ENCODE data around the gene ZC3H12A. TPM values are rescaled to one million over a fixed set of nuclear protein-coding genes. Genes with fewer than 3 reads are reported as not detected.

ZC3H12A gene
- total and polyA plus RNA-seq, 2 of the 8 experiments (the other 6 are each of a cell fraction or from before 2014, with no cell fraction given): 7.4 to 10.0 TPM

DNA sequence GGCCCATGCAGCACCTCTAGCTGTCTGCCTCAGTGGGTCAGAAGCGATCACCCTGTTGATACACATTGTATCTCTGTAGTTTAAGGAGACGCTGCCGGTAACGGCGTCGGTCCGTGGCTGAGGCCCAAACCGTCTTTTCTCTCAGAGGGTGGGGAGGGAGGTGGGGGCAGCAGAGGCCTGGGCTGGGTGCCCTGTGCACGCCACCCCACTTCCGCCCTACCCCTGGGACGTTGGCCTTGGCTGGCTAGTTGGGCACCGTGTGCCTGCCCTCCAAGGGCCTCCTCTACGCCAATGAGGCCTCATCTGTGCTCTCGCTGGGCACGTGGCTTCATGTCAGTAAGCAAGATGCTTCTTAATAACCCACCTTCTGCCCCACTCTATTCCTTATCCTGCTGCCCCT lies 9.4 kb downstream of the ZC3H12A start:
- no peak overlapping the region for H2BK120ac ChIP-seq (replicated peaks; ENCODE audit: low read depth, low read length)
- no peaks in the 10 kb centered on the region for H3K23me2 ChIP-seq (ENCODE audit: low read depth, low read length)
- no peak overlapping the region for H4K8ac ChIP-seq (ENCODE audit: extremely low read depth, insufficient read depth, low read length)
- H2BK5ac ChIP-seq (ENCODE audit: low read depth, low read length): no peak overlapping the region
- H3K23ac ChIP-seq (ENCODE audit: insufficient read length): no peak overlapping the region
- no peak overlapping the region for H4K91ac ChIP-seq (replicated peaks; ENCODE audit: insufficient read length, low read length)
- H4K5ac ChIP-seq (ENCODE audit: insufficient read length, low read depth, low read length): no peak overlapping the region
- no peak overlapping the region for H2BK15ac ChIP-seq (ENCODE audit: low read length)
- no peak for FAIRE-seq
- no peak overlapping the region for H2AFZ ChIP-seq (ENCODE audit: low read length)
- peaks cover 0 to 2% of the 10 kb centered on the region in 2 experiments; a peak in 1 of 4 replicates for H3K79me2 ChIP-seq (ENCODE audit: control insufficient read depth in 1 of 2, insufficient read depth in 2 of 2, low read length in 2 of 2)
- WGBS, 2 experiments (ENCODE audit: extremely low coverage in 1 of 2, insufficient coverage in 1 of 2, insufficient read length in 1 of 2, insufficient replicate concordance in 2 of 2, low coverage in 1 of 2, low lambda C conversion rate in 2 of 2, missing lambda C conversion rate in 1 of 2): 92% methylated on average over 12 of the region's 15 CpGs; no CpG with 5 or more reads in 1 of the 2 experiments
- H2AK5ac ChIP-seq (ENCODE audit: low read depth, low read length): no peak overlapping the region
- H2BK12ac ChIP-seq (ENCODE audit: low read depth, low read length): no peak overlapping the region
- no peak overlapping the region for H3K4me2 ChIP-seq (ENCODE audit: insufficient read depth in 1 of 2, low read depth in 2 of 2, low read length in 2 of 2)
- 0 out of 2 replicates have a peak, but pooled peaks cover 2% of the 10 kb centered on the region for H3K79me1 ChIP-seq (ENCODE audit: low read depth, low read length)
- ChIA-PET POLR2A (ENCODE audit: partially characterized antibody) (interaction anchor here (5.6 kb wide), 1 partner anchor 8 kb away, joined by 68 read pairs; the partner anchor contains the start of gene ZC3H12A), CTCF (ENCODE audit: partially characterized antibody) (interaction anchor here (1.2 to 21.7 kb wide), 5 partner anchors 7 to 30 kb away, joined by 3 to 382 read pairs (median 34); partner anchors contain the start of gene ZC3H12A)
- no peak overlapping the region for H3K4ac ChIP-seq (replicated peaks; ENCODE audit: insufficient read length, low read depth, low read length)
- no peak overlapping the region for H3K18ac ChIP-seq (ENCODE audit: extremely low read depth, low read length)
- H3K4me1 ChIP-seq (replicated peaks in 1 of 4; ENCODE audit: control insufficient read depth in 3 of 4, insufficient read depth in 4 of 4, low read length in 3 of 4): peaks cover 0 to 5% (median 1%) of the 10 kb centered on the region in 4 experiments; a peak in 5 of 7 replicates
- H3K14ac ChIP-seq (ENCODE audit: insufficient read length): no peak overlapping the region
- H3K4me3 ChIP-seq (ENCODE audit: extremely low read depth in 1 of 4, insufficient read depth in 2 of 4, low read depth in 3 of 4, low read length in 4 of 4): no peak overlapping the region
- H3K27me3 ChIP-seq (replicated peaks in 1 of 4; ENCODE audit: control insufficient read depth in 3 of 4, extremely low read depth in 1 of 4, insufficient read depth in 3 of 4, low read length in 3 of 4): no peaks in the 10 kb centered on the region
- H3K36me3 ChIP-seq (ENCODE audit: control insufficient read depth in 2 of 4, insufficient read depth in 4 of 4, low read length in 3 of 4): peaks cover 9 to 29% (median 21%) of the 10 kb centered on the region in 4 experiments; a peak in 7 of 8 replicates
- no peak overlapping the region for H3K27ac ChIP-seq (ENCODE audit: low read depth, low read length)
- H4K20me1 ChIP-seq (replicated peaks in 1 of 2; ENCODE audit: control insufficient read depth in 1 of 2, insufficient read depth in 2 of 2, low read length in 2 of 2): peaks cover 2 to 4% of the 10 kb centered on the region in 2 experiments
- H3K56ac ChIP-seq (replicated peaks; ENCODE audit: insufficient read length, low read depth, low read length): no peak overlapping the region
- H2BK20ac ChIP-seq (ENCODE audit: low read length): no peak overlapping the region
- DNase-seq (ENCODE audit: low read depth in 1 of 2, low spot score in 2 of 2): no peak
- no peaks in the 10 kb centered on the region for H3K9me3 ChIP-seq (ENCODE audit: insufficient read depth in 2 of 2, low read depth in 1 of 2, low read length in 1 of 2)
- H3K9ac ChIP-seq (replicated peaks in 1 of 4; ENCODE audit: extremely low read depth in 1 of 4, low read depth in 3 of 4, low read length in 3 of 4): no peak overlapping the region
- TF ChIP-seq RXRA (IDR thresholded peaks at IDR 0.05; ENCODE audit: insufficient read depth, low read depth, low read length): no peak
- TF ChIP-seq SAP30 (IDR thresholded peaks at IDR 0.05; ENCODE audit: insufficient read depth, insufficient replicate concordance, low read length): no peak
- TF ChIP-seq SIN3A (conservative IDR thresholded peaks at IDR 0.05 in 1 of 2, IDR thresholded peaks at IDR 0.05 in 1 of 2; ENCODE audit: low read depth in 1 of 2, low read length in 2 of 2): no peak

All from H1 (cell line).